ENCODE measurements around the gene RBFOX1.

The RBFOX1 gene

DNA sequence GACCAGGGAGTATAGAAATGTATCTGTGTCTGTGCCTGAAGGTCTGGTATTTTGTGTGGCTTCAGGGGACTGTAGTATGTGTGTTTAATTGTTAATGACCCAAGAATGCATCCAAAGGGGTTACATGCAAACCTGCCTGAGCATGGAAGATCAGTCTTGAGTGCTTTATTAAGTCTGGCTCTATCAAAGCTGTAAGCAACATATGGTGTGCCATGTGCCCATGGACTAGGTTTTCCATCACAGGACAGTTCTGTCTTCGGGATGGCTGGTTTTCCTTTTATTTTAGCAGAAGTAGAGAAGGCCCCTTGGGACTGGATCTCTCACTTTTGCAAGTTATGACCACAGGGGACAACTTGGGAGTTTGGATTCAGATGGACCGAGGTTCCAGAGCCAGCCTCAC lies 18.2 kb downstream of the RBFOX1 start:
- H3K4me1 ChIP-seq (ENCODE audit: control insufficient read depth, insufficient read depth, low read length, poor library complexity, severe bottlenecking) = no peaks in the 10 kb centered on the region
- H3K4me3 ChIP-seq (ENCODE audit: extremely low read depth, insufficient read depth, low read length, poor library complexity, severe bottlenecking) = no peak overlapping the region
- no peaks in the 10 kb centered on the region for H3K9me3 ChIP-seq (ENCODE audit: control insufficient read depth, low read length)
- no peaks in the 10 kb centered on the region for H3K36me3 ChIP-seq (ENCODE audit: control insufficient read depth, insufficient read depth, low read length)
- WGBS, 2 experiments (ENCODE audit: insufficient coverage in 2 of 2) = 83 to 85% methylated on average over 1 to 2 of the region's 2 CpGs
- H3K27ac ChIP-seq (ENCODE audit: low read depth, low read length, severe bottlenecking) = no peak overlapping the region

DNA sequence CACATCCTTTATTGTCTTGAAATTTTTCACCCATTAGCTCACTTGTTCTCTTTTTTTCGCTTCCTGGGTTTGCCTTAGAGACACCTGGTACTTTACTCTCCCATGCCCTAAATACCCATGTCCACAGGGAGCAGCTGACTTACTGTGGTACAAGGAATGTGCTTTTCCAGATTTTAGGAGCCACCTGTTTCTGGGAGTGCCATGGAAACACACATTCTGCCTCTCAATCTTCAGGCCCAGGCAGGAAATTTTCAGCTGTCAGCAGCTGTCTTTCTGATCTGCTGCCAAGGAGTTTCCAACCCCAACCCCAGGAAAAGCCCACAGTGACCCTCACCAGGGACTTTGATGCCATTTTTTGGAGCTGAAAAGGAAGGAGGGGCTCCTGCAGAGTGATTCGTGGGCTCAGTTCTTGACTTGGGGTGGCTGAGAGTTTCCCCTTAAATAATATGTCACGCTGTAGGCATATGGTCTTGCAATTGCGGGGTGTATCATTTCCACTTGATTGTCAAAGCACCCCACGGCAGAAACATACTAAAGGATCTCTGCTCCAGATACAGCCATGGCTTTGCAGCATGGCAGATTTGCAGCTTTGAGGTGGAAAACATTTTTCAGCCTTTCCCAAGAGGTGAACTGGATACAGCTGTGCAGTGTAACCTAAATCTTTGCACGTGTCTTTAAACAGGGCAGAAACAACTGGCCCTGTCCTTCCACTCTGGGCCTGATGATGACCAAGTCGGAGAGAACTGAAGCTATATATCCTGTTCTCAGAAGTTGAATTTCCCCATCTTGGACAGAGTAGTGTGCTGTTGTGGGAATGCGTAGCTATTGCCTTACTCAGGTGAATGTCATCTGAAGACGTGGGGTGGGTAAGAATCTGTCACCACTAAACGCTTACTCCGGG lies 19.2 kb downstream of the RBFOX1 start:
- H3K9me3 ChIP-seq (ENCODE audit: control insufficient read depth, low read length) = no peaks in the 10 kb centered on the region

GRCh38 chr16:7355758-7356157 lies 23.1 kb downstream of the RBFOX1 start:
- no peaks in the 10 kb centered on the region for H3K4me1 ChIP-seq (ENCODE audit: control insufficient read depth, insufficient read depth, low read length, poor library complexity, severe bottlenecking)
- 91 to 92% methylated on average over 5 of the region's 5 CpGs for WGBS, 2 experiments (ENCODE audit: insufficient coverage in 2 of 2)

More for the DNA sequence above, 19.2 kb downstream of the RBFOX1 start:
- no peak overlapping the region for H3K27ac ChIP-seq (ENCODE audit: low read depth, low read length, severe bottlenecking)
- H3K36me3 ChIP-seq (ENCODE audit: control insufficient read depth, insufficient read depth, low read length) = no peaks in the 10 kb centered on the region
- 91 to 99% methylated on average over 8 to 10 of the region's 11 CpGs for WGBS, 2 experiments (ENCODE audit: insufficient coverage in 2 of 2)
- no peak overlapping the region for H3K4me3 ChIP-seq (ENCODE audit: extremely low read depth, insufficient read depth, low read length, poor library complexity, severe bottlenecking)
- no peaks in the 10 kb centered on the region for H3K4me1 ChIP-seq (ENCODE audit: control insufficient read depth, insufficient read depth, low read length, poor library complexity, severe bottlenecking)

GRCh38 chr16:7361416-7362129 lies 28.9 kb downstream of the RBFOX1 start:
- 86 to 95% methylated on average over 7 to 8 of the region's 10 CpGs for WGBS, 2 experiments (ENCODE audit: insufficient coverage in 2 of 2)
- H3K9me3 ChIP-seq (ENCODE audit: control insufficient read depth, low read length) = no peaks in the 10 kb centered on the region

More at GRCh38 chr16:7355758-7356157, 23.1 kb downstream of the RBFOX1 start:
- Histone ChIP-seq H3K9me3 (ENCODE audit: control insufficient read depth, low read length) (no peaks in the 10 kb centered on the region), H3K36me3 (ENCODE audit: control insufficient read depth, insufficient read depth, low read length) (no peaks in the 10 kb centered on the region), H3K4me3 (ENCODE audit: extremely low read depth, insufficient read depth, low read length, poor library complexity, severe bottlenecking) (no peak overlapping the region), H3K27ac (ENCODE audit: low read depth, low read length, severe bottlenecking) (no peak overlapping the region)

DNA sequence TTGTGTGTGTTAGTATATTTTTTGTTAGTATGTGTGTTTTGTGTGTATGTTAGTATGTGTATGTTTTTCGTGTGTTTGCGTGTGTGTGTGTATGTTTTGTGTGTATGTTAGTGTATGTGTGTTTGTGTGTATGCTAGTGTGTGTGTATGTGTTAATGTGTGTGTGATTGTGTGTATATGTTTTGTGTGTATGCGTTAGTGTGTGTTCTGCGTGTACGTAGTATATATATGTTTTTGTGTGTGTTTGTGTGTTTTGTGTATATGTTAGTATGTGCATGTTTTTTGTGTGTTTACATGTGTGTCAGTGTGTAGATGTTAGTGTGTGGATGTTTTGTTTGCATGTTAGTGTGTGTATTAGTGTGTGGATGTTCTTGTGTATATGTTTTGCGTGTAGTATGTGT lies 29.6 kb downstream of the RBFOX1 start:
- 83 to 86% methylated on average over 6 of the region's 6 CpGs for WGBS, 2 experiments (ENCODE audit: insufficient coverage in 2 of 2)
- Histone ChIP-seq H3K9me3 (ENCODE audit: control insufficient read depth, low read length) (no peaks in the 10 kb centered on the region), H3K4me3 (ENCODE audit: extremely low read depth, insufficient read depth, low read length, poor library complexity, severe bottlenecking) (no peak overlapping the region), H3K36me3 (ENCODE audit: control insufficient read depth, insufficient read depth, low read length) (no peaks in the 10 kb centered on the region), H3K4me1 (ENCODE audit: control insufficient read depth, insufficient read depth, low read length, poor library complexity, severe bottlenecking) (no peaks in the 10 kb centered on the region), H3K27ac (ENCODE audit: low read depth, low read length, severe bottlenecking) (no peak overlapping the region)

More at GRCh38 chr16:7361416-7362129, 28.9 kb downstream of the RBFOX1 start:
- Histone ChIP-seq H3K4me3 (ENCODE audit: extremely low read depth, insufficient read depth, low read length, poor library complexity, severe bottlenecking) (no peak overlapping the region), H3K36me3 (ENCODE audit: control insufficient read depth, insufficient read depth, low read length) (no peaks in the 10 kb centered on the region), H3K4me1 (ENCODE audit: control insufficient read depth, insufficient read depth, low read length, poor library complexity, severe bottlenecking) (no peaks in the 10 kb centered on the region), H3K27ac (ENCODE audit: low read depth, low read length, severe bottlenecking) (no peak overlapping the region)

DNA sequence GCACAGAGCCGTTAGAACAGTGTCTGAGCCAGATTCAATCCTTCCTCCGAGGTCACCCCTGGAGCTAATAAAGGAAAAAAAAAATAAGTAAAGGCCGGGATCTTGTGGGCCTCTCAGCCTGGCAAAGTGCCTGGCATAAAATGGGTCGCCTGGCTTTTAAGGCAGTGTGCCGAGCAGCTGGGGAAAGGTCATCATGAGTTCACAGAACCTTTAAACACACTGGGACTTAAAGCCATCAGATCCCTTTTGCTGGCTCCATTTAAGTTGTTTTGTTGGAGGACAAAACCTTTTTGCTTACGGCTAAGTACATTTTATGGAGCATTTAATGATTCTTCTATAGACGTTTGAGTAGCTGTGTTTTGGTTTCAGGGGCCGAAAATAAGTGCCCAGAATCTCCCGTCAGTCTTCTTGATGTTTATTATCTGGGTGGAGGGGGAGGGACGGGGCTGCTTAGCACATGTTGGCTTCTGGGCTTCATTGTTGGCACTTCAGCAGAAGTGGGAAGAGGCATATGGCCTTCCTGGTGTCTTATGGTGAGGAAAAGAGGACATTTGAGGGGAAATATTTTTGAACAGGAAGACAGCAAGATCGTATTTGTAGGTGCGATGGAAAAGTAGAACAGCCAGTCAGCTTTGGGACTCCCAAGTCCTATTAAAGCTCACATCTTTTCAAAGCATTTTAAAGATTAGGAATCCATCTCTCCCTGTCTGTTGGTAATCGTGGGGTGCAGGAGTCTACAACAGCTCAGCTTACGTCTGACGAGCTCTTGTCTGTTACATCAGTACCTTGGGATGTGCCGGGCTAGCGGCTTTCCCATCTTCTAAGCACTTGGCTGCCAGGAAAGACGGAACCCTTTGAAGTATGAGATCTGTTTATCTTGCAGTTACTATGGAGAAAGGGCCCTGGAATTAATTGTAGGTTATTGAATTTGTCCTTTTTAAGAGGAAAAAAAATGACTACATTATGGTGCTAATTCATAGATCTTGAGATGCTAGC lies 31.1 kb downstream of the RBFOX1 start:
- Histone ChIP-seq H3K9me3 (ENCODE audit: control insufficient read depth, low read length) (no peaks in the 10 kb centered on the region), H3K36me3 (ENCODE audit: control insufficient read depth, insufficient read depth, low read length) (no peaks in the 10 kb centered on the region), H3K4me3 (ENCODE audit: extremely low read depth, insufficient read depth, low read length, poor library complexity, severe bottlenecking) (no peak overlapping the region), H3K27ac (ENCODE audit: low read depth, low read length, severe bottlenecking) (no peak overlapping the region), H3K4me1 (ENCODE audit: control insufficient read depth, insufficient read depth, low read length, poor library complexity, severe bottlenecking) (no peaks in the 10 kb centered on the region)
- 87 to 88% methylated on average over 11 to 16 of the region's 18 CpGs for WGBS, 2 experiments (ENCODE audit: insufficient coverage in 2 of 2)

DNA sequence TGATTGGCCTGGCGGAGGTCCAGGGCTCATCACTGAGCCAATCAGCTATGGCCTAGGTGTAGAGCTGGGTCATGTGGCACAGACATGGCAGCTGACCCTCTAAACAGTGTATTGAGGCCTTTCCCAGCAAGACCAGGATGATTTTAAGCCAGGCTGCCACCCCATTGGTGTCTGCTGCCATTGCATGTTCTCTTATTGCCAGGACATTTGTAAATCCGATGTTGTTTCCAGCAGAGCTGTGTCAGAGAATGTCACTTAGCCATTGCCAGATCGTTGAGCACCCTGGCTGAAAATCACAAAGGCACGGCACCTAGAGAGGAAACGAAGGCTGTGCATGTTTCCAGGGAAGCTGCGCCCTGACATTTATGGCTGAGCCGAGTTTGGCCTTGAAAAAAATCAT lies 33.4 kb downstream of the RBFOX1 start:
- H3K4me1 ChIP-seq (ENCODE audit: control insufficient read depth, insufficient read depth, low read length, poor library complexity, severe bottlenecking) = no peaks in the 10 kb centered on the region
- WGBS, 2 experiments (ENCODE audit: insufficient coverage in 2 of 2) = 79 to 95% methylated on average over 7 of the region's 7 CpGs
- no peaks in the 10 kb centered on the region for H3K9me3 ChIP-seq (ENCODE audit: control insufficient read depth, low read length)
- H3K36me3 ChIP-seq (ENCODE audit: control insufficient read depth, insufficient read depth, low read length) = no peaks in the 10 kb centered on the region
- H3K4me3 ChIP-seq (ENCODE audit: extremely low read depth, insufficient read depth, low read length, poor library complexity, severe bottlenecking) = no peak overlapping the region
- H3K27ac ChIP-seq (ENCODE audit: low read depth, low read length, severe bottlenecking) = no peak overlapping the region

- H3K9me3 ChIP-seq (ENCODE audit: control insufficient read depth, low read length) = no peaks in the 10 kb centered on the region
- H3K27ac ChIP-seq (ENCODE audit: low read depth, low read length, severe bottlenecking) = no peak overlapping the region
- no peaks in the 10 kb centered on the region for H3K4me1 ChIP-seq (ENCODE audit: control insufficient read depth, insufficient read depth, low read length, poor library complexity, severe bottlenecking)
- no peak overlapping the region for H3K4me3 ChIP-seq (ENCODE audit: extremely low read depth, insufficient read depth, low read length, poor library complexity, severe bottlenecking)
- no peaks in the 10 kb centered on the region for H3K36me3 ChIP-seq (ENCODE audit: control insufficient read depth, insufficient read depth, low read length)
- WGBS, 2 experiments (ENCODE audit: insufficient coverage in 2 of 2) = 85 to 86% methylated on average over 2 to 3 of the region's 8 CpGs
These were observed 34.6 kb downstream of the RBFOX1 start for GRCh38 chr16:7366993-7367880.

DNA sequence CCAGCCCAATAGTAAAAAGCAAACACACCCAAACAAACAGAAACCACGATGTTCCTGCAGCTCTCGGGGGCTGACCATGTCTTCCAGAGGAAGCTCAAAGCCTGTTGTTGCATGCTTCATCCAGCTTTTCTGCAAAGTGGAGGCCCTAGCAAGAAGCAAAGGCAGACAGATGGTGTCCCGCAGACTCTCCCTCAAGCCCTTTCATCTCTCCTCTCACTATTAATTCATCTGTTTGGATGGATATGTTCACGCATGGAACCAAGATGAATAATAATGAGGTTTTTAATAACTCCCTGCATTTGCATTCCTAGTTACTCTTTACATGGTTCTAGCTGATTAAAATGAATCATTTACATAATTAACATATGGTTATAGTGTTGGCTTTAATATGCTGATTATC lies 36.6 kb downstream of the RBFOX1 start:
- WGBS, 2 experiments (ENCODE audit: insufficient coverage in 2 of 2) = no CpG with 5 or more reads among the region's 4 CpGs
- no peaks in the 10 kb centered on the region for H3K36me3 ChIP-seq (ENCODE audit: control insufficient read depth, insufficient read depth, low read length)
- H3K27ac ChIP-seq (ENCODE audit: low read depth, low read length, severe bottlenecking) = no peak overlapping the region
- H3K9me3 ChIP-seq (ENCODE audit: control insufficient read depth, low read length) = no peaks in the 10 kb centered on the region
- H3K4me1 ChIP-seq (ENCODE audit: control insufficient read depth, insufficient read depth, low read length, poor library complexity, severe bottlenecking) = no peaks in the 10 kb centered on the region
- H3K4me3 ChIP-seq (ENCODE audit: extremely low read depth, insufficient read depth, low read length, poor library complexity, severe bottlenecking) = no peak overlapping the region
